Measurements from ENCODE around the gene GRID1. TPM values are rescaled to one million over a fixed set of nuclear protein-coding genes. Genes with fewer than 3 reads are reported as not detected.
"Not testable (repeated sequence)": the region's sequence is repeated elsewhere in the genome, so short reads cannot be mapped to it uniquely, and the experiment has no call there.

The GRID1 gene
- total RNA-seq, 1 donor from 2014 or later, result 3.0 TPM

DNA sequence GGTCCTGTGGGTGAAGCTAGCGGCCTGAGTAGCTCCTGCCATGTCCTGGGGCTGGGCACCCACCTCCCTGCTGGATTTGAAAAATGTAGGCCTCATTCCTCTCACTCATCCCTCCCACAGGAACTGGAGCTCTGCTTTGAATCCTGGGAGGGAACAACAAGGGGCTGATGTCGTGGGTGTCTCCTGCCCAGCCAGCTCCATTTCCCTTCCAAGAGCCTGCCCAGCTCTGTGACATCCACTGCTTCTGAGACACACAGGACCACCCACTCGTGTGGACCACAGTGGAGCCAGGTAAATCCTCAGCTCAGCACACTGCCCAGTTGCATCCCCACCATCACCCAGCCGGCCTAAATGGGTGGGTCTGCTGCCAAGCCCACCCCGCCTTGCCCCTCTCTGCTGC, 579.2 kb downstream of the GRID1 start:
- intact Hi-C loops (cut with DNase I), result no loop called here
- no peak for DNase-seq (ENCODE audit: low spot score)

DNA sequence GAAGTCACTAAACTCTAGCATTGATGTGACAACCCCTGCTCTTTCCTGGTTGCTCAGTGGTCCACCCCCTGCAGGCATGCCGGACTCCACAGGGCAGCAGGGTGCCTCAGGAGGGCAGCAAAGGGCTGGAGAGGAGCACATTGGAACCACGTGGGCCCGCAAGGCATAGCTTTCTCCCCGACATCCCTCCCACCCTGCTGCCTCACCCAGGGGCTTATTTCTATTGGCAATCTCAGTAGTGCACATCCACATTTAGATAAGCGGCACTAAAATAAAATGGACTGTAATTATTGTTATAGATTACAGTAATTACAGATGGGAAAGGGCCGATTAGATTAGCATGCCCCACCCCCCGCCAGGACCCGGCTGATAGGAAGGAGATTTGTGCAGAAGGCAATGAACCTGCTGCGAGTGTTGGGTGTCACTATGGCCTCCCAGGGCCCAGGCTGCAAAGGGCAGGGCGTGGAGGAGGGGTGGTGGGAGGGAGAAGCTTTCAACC, 580.1 kb downstream of the GRID1 start:
- no peak for DNase-seq (ENCODE audit: low spot score)
- intact Hi-C loops (cut with DNase I), result no loop called here

DNA sequence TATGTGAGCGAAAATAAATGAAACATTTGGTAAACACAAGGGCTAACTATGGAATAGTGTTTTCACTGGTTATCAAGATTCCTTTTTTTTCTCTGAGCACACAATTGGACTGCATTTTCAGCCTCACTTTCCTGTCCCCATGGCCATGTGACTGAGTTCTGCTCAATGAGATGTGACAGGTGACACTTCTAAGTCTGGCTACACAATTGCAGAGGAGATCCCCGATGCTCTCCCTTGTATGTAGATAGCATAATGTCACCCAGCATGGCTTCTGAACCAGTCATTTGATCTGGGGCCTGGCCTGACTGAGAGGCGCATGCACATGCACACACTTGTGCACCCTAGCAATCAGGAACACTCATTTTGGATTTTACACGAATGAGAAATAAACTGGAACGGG, 581.8 kb downstream of the GRID1 start:
- intact Hi-C loops (cut with DNase I), result no loop called here
- DNase-seq (ENCODE audit: low spot score), result no peak

DNA sequence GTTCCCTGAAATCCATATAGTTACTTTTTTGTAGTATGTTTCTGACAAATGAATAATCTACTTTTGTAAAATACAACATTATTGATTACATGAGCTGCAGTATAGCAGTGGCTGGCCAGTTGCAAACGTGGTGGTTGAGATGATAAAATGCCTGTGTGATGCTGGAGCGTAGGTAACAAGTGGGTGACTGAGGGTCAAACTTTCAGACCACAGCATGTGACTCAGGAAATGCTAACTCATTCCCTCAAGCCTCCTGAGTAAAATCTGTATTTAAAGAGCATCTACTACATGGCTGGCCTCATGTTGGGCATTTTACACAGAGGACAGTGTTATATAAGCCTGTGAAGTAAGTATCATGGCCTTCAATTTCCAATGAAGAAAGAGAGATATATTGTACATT, 585.2 kb downstream of the GRID1 start:
- intact Hi-C loops (cut with DNase I), result no loop called here
- no peak for DNase-seq (ENCODE audit: low spot score)

DNA sequence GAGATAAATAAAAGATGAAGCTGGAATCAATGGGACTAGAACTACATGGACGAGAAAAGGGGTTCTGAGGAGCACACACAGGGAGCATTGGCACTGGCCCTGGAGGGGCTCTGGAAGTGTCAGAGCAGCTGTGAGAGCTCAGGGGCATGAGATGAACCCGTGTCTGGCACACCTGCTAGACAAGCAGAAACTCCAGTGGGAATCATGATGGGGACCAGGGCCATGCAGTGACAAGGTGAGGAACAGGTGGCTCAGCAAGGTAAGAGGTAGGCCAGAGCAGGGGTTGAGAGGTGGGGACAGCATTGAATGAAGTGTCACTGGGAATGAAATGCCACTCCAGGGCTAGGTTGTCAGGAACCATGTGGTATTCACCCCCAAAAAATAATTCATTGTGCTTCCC, 588.5 kb downstream of the GRID1 start:
- intact Hi-C loops (cut with DNase I), result no loop called here
- no peak for DNase-seq (ENCODE audit: low spot score)

DNA sequence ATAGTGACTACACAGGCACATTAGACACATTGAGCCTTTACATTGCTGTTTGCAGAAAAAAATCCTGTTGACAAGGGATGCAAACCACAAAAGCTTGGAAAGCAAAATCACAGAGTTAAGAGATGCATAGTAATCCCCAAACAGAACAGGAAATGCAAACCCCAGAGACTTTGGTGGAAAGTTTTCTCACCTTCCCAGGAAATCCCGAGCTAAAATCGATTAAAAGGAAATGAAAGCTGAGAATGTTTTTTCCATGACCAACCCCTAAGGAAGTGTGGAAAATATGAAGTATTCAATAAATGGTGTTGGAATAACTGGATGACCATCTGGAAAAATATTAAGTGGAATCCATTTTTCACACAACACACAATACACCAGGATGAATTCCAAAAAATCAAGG, 598.7 kb downstream of the GRID1 start:
- DNase-seq (ENCODE audit: low spot score), result no peak
- intact Hi-C loops (cut with DNase I), result no loop called here

DNA sequence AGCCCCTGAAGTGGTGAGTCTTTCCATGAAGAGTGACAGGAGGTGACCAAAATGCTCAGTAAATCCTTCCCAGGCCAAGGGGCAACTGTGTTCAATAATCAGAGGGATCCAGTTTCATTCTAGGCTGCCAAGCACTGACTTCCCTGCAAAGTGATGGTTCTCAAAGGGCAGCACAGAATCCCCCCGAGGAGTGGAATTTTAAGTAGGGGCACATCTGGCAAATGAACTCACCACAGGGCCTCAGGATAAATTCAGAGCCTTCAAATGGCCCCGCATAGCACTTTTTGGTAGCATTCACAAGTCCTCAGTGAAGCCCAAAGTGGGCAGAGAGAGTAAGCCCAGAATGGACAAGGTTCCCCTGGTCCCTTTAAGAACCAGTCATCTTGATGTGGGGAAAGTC, 602.5 kb downstream of the GRID1 start:
- intact Hi-C loops (cut with DNase I), result no loop called here
- DNase-seq (ENCODE audit: low spot score), result no peak

DNA sequence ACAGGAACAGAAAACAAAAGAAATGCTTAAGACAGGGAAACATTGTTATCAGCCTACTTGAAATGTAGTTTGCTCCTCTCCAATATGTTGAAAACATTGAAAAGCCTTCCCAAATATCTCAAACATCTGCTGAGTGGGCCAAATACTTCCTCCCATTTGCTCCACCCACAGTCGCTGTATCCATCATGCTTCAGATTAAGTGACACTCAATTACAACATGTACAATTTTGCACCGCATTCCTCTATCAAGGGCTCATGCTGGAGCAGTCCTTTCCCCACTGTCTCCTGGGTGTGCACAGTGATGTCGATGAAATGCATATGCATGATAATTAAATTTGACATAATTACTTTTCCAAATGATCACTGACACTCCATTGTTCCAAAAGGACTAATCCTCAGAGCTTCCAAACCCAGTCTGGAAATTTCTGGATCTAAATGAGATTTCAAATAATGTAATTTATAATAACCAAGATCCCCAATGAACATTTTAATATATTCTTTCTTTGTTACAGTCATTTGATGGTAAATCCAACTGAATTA, 604.6 kb downstream of the GRID1 start:
- intact Hi-C loops (cut with DNase I), result no loop called here
- no peak for DNase-seq (ENCODE audit: low spot score)

DNA sequence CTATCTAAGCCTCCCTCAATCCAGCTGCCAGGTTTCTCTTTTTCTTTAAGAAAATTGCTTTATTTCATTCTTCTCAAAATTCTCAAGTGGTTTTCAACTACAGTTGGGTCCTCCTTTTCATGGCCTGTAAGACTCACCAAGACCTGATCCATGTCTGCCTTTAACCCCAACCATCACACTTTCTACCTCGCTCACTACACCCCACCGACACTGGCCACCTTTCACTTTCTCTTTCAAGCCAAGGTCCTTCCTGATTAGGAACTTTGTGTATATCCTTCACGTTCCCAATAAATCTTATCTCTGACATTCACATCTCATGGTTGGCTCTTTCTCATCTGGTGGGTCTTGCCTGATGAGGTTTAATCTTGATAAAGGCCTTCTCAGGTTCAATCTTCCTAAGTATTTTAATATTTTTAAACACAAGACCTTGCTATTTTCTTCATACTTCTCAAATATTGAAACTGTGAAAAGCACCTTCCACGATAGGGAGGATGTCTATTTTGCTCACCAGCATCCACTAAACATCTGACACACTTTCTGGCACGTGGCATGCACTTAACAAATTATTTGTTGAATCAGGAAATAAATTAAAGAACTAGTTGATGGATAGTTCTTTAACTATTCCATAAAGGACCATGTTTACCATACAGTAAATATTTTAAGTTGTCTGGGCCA, 624.8 kb downstream of the GRID1 start:
- intact Hi-C loops (cut with DNase I), result no loop called here
- DNase-seq (ENCODE audit: low spot score), result no peak

DNA sequence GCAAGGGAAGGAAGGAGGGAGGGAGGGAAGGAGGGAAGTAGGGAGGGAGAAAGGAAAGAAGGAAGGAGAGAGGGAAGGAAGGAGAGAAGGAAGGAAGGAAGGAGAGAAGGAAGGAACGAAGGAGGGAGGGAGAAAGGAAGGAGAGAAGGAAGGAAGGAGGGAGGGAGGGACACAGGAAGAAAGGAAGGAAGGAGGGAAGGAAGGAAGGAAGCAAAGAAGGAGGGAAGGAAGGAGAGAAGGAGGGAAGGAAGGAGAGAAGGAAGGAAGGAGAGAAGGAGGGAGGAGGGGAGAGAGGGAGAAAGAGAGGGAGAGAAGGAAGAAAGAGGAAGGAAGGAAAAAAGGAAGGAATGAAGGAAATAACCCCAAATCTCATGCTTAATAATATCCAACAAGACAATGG, 630.6 kb downstream of the GRID1 start:
- intact Hi-C loops (cut with DNase I), result no loop called here
- DNase-seq (ENCODE audit: low spot score), result no peak

DNA sequence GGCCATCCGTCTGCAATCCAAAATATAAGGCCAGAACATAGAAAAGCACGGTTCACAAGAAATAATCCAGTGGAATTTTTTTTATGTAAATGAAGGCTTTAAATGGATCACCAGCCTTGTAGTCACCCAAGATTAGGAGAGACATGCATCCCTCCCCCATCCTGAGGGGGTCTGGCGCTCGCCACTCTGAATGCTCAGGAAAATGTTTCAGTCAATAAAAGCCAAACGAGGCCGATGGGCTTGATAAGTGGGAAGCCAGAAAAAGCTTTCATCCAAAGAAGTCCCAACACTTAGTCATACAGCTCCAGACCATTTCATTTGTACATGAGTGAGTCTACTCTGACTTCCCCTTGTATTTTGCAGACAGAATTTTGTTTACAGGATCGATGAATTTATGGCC, 631.8 kb downstream of the GRID1 start:
- no peak for DNase-seq (ENCODE audit: low spot score)
- intact Hi-C loops (cut with DNase I), result no loop called here

DNA sequence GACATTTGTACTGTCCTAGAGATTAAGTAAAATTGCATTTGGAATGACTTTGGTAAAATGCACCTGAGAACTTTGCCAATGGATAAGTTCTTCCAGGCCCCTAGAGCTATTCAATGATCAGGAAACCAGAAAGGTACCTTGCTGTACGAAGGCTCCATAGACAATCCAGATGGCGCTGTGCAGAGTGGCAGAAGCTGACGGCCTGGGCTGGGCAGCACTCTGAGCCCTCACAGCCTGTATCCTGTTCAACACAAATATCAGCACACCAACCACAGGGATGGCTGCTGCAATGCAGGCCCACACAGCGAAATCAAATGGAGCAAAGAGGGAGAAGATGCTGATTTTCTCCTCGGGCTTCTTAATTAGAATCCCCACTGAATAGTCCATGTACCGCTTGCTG, 642.4 kb downstream of the GRID1 start:
- DNase-seq (ENCODE audit: low spot score), result no peak
- intact Hi-C loops (cut with DNase I), result no loop called here

DNA sequence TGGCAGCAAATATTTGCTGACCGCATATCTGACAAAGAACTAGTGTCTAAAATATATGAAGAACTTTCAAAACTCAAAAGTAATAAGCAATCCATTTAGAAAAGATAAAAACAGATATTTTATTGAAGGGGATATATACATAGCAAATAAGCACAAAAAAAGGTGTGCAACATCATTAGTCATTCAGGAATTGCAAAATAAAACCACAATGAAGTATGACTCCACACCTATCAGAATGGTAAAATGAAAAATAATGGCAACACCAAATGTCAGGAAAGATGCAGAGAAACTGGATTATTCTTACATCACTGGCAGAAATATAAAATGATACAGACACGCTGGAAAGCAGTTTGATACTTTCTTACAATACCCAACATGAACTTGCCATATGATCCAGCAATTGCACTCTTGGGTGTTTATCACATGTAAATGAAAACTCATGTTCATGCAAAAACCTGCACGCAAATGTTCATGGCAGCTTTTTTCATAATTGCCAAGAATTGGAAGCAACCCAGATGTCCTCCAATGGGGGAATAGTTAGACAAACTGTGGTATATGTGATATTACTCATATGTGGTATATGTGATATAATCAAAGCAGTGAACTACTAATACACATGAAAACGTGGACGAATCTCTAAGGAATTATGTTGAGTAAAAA, 645.5 kb downstream of the GRID1 start:
- intact Hi-C loops (cut with DNase I), result no loop called here
- DNase-seq (ENCODE audit: low spot score), result no peak

DNA sequence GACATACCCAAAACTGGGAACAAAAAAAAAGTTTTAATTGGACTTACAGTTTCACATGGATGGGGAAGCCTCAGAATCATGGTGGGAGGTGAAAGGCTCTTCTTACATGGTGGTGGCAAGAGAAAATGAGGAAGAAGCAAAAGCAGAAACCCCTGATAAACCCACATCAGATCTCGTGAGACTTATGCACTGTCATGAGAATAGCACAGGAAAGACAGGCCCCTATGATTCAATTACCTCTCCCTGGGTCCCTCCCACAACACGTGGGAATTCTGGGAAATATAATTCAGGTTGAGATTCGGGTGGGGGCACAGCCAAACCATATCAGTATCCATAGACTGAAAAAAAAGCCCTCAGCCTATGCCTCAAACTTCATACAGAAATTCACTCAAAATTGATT, 647.2 kb downstream of the GRID1 start:
- no peak for DNase-seq (ENCODE audit: low spot score)
- intact Hi-C loops (cut with DNase I), result no loop called here

DNA sequence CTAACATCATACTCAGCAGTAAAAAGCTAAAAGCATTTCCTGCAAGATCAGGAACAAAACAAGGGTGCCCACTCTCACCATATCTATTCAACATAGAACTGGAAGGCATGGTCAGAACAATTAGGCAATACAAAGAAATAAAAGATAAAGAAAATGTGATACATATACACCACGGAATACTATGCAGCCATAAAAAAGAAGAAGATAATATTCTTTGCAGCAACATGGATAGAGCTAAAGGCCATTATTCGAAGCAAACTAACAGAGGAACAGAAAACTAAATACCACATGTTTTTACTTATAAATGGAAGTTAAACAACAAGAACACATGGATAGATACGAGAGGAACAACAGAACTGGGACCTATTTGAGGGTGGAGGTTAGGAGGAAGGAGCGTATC, 652.7 kb downstream of the GRID1 start:
- intact Hi-C loops (cut with DNase I), result no loop called here
- no peak for DNase-seq (ENCODE audit: low spot score)

DNA sequence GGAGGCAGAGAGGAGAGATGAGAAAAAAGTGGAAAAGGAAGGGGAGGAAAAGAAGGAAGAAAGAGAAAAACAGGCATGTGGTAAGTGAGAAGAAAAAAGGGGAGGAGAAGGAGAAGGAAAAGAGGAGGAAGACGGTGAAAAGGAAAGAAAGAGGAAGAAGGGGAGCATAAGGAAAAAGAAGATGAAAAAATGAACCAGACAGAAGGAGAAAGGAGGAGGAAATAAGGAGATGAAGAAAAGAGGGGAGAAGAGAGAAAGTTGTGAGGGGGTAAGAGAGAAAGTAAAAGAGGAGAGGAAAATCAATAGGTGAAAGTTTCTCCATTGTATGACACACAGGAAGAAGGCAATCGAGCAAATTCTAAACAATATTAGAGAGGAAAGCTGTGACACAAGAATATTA, 663.8 kb downstream of the GRID1 start:
- DNase-seq (ENCODE audit: low spot score), result no peak
- intact Hi-C loops (cut with DNase I), result no loop called here

DNA sequence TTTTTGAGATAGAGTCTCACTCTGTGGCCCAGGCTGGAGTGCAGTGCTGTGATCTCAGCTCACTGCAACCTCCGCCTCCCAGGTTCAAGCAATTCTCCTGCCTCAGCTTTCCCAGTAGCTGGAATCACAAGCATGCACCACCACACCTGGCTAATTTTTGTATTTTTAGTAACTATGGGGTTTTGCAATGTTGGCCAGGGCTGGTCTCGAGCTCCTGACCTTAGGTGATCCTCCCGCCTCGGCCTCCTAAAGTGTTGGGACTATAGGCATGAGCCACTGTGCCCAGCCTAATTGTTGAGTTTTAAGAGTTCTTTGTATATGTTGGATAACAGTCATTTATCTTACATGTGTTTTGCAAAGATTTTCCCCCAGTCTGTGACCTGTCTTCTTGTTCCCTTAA, 667.5 kb downstream of the GRID1 start:
- intact Hi-C loops (cut with DNase I); DNase-seq (ENCODE audit: low spot score): not testable (repeated sequence)

DNA sequence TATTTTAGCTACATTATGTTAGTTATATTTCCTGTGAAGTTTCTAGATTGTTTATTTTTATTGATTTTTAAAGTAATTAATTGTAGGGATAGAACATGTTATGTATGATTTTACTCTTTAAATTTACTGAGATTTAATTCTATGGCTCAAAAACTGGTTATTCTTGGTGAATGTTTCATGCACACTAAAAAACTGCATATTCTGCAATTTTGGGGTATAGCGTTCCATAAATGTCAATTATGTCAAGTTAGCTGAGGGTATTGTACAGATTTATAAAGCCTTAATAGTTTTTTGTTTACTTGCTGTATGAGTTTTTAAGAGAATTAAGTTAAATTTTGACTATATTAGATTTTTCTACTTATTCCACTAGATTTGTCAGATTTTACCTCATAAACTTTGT, 669.7 kb downstream of the GRID1 start:
- intact Hi-C loops (cut with DNase I), result no loop called here

DNA sequence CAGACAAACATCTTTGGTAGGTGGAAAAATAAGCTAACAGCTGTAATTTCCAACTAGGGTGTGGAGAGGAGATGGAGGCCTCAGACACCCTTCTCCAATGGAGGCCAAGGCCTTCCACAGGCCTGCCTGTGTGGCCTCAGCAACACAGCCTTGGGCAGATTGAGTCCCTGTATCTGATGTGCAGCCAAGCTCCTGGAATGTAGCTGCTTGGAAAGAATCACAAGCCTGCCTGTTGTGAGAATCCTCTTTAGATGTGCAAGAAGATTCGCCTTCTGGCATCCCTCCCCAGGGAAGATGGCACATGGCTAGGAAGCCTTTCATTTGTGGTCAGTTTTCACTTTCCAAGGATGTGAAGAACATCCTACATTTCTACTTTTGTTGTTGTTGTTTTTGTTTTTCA, 684.0 kb downstream of the GRID1 start:
- no peak for DNase-seq (ENCODE audit: low spot score)
- intact Hi-C loops (cut with DNase I), result no loop called here

More for the DNA sequence above, 669.7 kb downstream of the GRID1 start:
- no peak for DNase-seq (ENCODE audit: low spot score)

DNA sequence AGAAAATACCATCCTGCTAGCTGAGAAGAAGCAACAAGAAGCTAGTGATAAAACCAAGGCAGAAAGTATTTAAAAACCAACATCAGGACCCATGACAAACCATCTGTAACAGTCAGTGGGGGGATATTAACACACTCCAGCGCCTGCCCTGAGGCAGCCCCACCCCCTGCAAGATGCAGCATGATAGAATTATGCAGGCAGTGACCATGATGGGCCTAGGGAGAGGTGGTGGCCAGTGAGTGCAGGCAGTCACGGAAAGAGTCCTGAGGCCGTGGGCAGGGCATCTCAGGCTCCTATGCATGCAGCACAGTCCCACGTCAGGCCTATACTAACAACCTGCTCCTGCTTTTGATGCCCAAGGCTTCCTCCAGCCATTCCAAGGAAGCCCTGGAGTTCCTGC, 686.9 kb downstream of the GRID1 start:
- DNase-seq (ENCODE audit: low spot score), result no peak
- intact Hi-C loops (cut with DNase I), result no loop called here

DNA sequence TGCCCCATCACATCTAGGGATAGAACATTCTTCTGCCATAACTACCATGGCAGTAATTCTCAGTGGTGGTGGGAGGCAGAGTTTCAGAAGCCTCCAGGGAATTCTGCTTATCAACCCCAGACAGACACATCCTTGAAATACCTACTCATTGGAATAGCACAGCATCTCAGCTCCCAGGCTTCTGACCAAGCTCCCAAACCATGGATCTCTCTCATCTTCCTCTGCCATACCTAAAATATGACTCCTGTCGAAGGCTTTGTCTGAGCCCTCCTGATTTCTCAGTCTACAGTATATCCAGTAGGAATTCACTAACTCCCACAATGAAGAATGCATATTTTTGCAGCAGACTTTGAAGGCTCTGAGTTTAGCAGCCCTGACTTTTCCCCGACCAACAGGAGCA, 687.5 kb downstream of the GRID1 start:
- DNase-seq (ENCODE audit: low spot score), result no peak
- intact Hi-C loops (cut with DNase I), result no loop called here
